ENCODE data around the gene OR3A2. TPM values are rescaled to one million over a fixed set of nuclear protein-coding genes. Genes with fewer than 3 reads are reported as not detected.
"Not testable (repeated sequence)": the region's sequence is repeated elsewhere in the genome, so short reads cannot be mapped to it uniquely, and the experiment has no call there.

OR3A2 gene
- total RNA-seq, 1 experiment from 2014 or later: not detected

- Histone ChIP-seq H3K4me3 (replicated peaks in 1 of 2; ENCODE audit: low read depth in 1 of 2, low read length in 2 of 2) (no peak within 1 kb of the TSS), H3K27me3 (ENCODE audit: insufficient read depth, low read length) (peaks cover 18% of the 10 kb centered on the region), H4K20me1 (ENCODE audit: insufficient read depth) (no peaks in the 10 kb centered on the region), H3K27ac (ENCODE audit: low read depth, low read length) (no peak within 1 kb of the TSS), H3K9me2 (ENCODE audit: insufficient read depth) (no peaks in the 10 kb centered on the region), H3K9ac (ENCODE audit: low read length) (no peak within 1 kb of the TSS), H3K4me2 (ENCODE audit: low read length) (no peak within 1 kb of the TSS), H3K79me2 (ENCODE audit: insufficient read depth, low read length) (no peaks in the 10 kb centered on the region), H2AFZ (ENCODE audit: low read depth, low read length, poor library complexity, severe bottlenecking) (no peak within 1 kb of the TSS), H3K36me3 (ENCODE audit: control insufficient read depth in 1 of 2, insufficient read depth in 2 of 2, low read length in 2 of 2) (no peaks in the 10 kb centered on the region), H3K9me3 (ENCODE audit: control insufficient read depth in 1 of 2, insufficient read depth in 1 of 2, low read depth in 1 of 2, low read length in 2 of 2) (no peaks in the 10 kb centered on the region), H3K4me1 (ENCODE audit: control insufficient read depth in 1 of 2, insufficient read depth in 2 of 2, low read length in 2 of 2) (no peaks in the 10 kb centered on the region)
- TF ChIP-seq POLR2AphosphoS5 (IDR thresholded peaks at IDR 0.05; ENCODE audit: low read depth, low read length): no peak
- TF ChIP-seq ZFX (IDR thresholded peaks at IDR 0.05): no peak
- no peak for TF ChIP-seq RAD21 (IDR thresholded peaks at IDR 0.05; ENCODE audit: low read depth)
- ATAC-seq: no peak
- ChIA-PET CTCF (no interaction called here), POLR2A (no interaction called here), RAD21 (ENCODE audit: low non-redundant PET in 1 of 2, low total read pairs in 2 of 2, uncharacterized antibody in 2 of 2, unreplicated experiment in 2 of 2) (no interaction called here)
- intact Hi-C loops (cut with micrococcal nuclease): no loop called here
- no peak for DNase-seq (ENCODE audit: low read depth, low spot score)
- BruUV-seq (replicated peaks): no TSS peak
Observed at GRCh38 chr17:3433741-3434140, 47.6 kb upstream of the OR3A2 start, which contains the start of gene OR1E2. OR1E2 (minus strand) TSS chr17:3433841; CDS start chr17:3433841, 0 bp downstream.

DNA sequence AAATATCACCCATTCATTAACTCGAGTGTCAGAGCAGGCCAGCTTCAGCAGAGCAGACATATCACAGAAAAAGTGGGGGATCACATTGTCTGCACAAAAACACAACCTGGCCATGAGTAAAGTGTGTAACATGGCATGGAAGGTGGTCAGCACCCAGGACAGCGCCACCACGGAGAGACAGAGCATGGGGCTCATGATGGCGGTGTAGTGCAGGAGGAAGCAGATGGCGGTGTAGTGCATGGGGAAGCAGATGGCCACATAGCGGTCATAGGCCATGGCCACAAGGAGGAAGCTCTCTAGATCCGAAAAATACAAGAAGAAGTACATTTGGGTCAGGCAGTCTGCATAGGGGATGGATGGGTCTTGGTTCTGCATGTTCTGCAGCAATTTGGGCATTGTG lies 47.1 kb upstream of the OR3A2 start:
- peaks cover 16% of the 10 kb centered on the region for H3K27me3 ChIP-seq (ENCODE audit: insufficient read depth, low read length)
- H3K9me2 ChIP-seq (ENCODE audit: insufficient read depth); BruUV-seq (replicated peaks); H3K4me3 ChIP-seq (replicated peaks in 1 of 2; ENCODE audit: low read depth in 1 of 2, low read length in 2 of 2); H3K4me1 ChIP-seq (ENCODE audit: control insufficient read depth in 1 of 2, insufficient read depth in 2 of 2, low read length in 2 of 2); H4K20me1 ChIP-seq (ENCODE audit: insufficient read depth); H3K4me2 ChIP-seq (ENCODE audit: low read length); DNase-seq (ENCODE audit: low read depth, low spot score); H3K79me2 ChIP-seq (ENCODE audit: insufficient read depth, low read length); H3K36me3 ChIP-seq (ENCODE audit: control insufficient read depth in 1 of 2, insufficient read depth in 2 of 2, low read length in 2 of 2); H2AFZ ChIP-seq (ENCODE audit: low read depth, low read length, poor library complexity, severe bottlenecking); H3K9ac ChIP-seq (ENCODE audit: low read length); H3K27ac ChIP-seq (ENCODE audit: low read depth, low read length); intact Hi-C loops (cut with micrococcal nuclease); POLR2A ChIA-PET; H3K9me3 ChIP-seq (ENCODE audit: control insufficient read depth in 1 of 2, insufficient read depth in 1 of 2, low read depth in 1 of 2, low read length in 2 of 2); RAD21 ChIA-PET (ENCODE audit: low non-redundant PET in 1 of 2, low total read pairs in 2 of 2, uncharacterized antibody in 2 of 2, unreplicated experiment in 2 of 2); CTCF ChIA-PET: not testable (repeated sequence)
- peak; percentile 67 for TF ChIP-seq REST (IDR thresholded peaks at IDR 0.05; ENCODE audit: low read depth)
- ATAC-seq: 0 out of 2 replicates have a peak, but pooled peaks have one; percentile 38

Data from HCT116 (cell line).